GM10248 (cell line): ENCODE data around the gene GPR78.

ENCODE experiments used
- CTCF ChIA-PET: fragments of 300-600 bp; sonication (Branson Sonifier 250); formaldehyde crosslinking; extraction: SDS; loops from one replicate; lab custom pipeline; 2021; ENCODE audit warnings: antibody characterized with exemption; lab: Yijun Ruan, JAX
- POLR2A ChIA-PET: fragments of 350-650 bp; sonication (Branson Sonifier 250); formaldehyde crosslinking; extraction: SDS; loops from one replicate; lab custom pipeline; 2020; ENCODE audit warnings: antibody characterized with exemption; lab: Yijun Ruan, JAX
- DNase-seq: peaks from one replicate; pipeline ENCODE4 v3.0.0; 2012; ENCODE audit errors: extremely low spot score
- CTCF ChIP-seq: IDR thresholded peaks from 2 replicates; pipeline ENCODE4 v1.5.1; 2012; ENCODE audit warnings: mild to moderate bottlenecking, low read depth; ENCODE audit errors: extremely low read depth, missing control alignments, control extremely low read depth

The GPR78 gene

GRCh38 chr4:8605289-8605688 is 25.1 kb downstream of the GPR78 start:
- POLR2A ChIA-PET, result no interaction called here
- CTCF ChIA-PET, result interaction anchor here (5.2 kb wide), 1 partner anchor 312 kb away, joined by 41 read pairs; no protein-coding TSS in a partner anchor
- TF ChIP-seq CTCF, result no peak
- no peak for DNase-seq

- POLR2A ChIA-PET, result no interaction called here
- CTCF ChIA-PET, result interaction anchor here (5.2 kb wide), 1 partner anchor 311 kb away, joined by 41 read pairs; no protein-coding TSS in a partner anchor
- no peak for TF ChIP-seq CTCF
- DNase-seq, result no peak
Measured at GRCh38 chr4:8606476-8606875, 26.3 kb downstream of the GPR78 start.

- DNase-seq, result no peak
- CTCF ChIA-PET, result interaction anchor here (0.7 to 5.2 kb wide), 13 partner anchors 8 to 322 kb away, joined by 3 to 41 read pairs (median 4); no protein-coding TSS in a partner anchor
- TF ChIP-seq CTCF, result no peak
- POLR2A ChIA-PET, result no interaction called here
Measured at GRCh38 chr4:8606966-8607365, 26.8 kb downstream of the GPR78 start.

GRCh38 chr4:8607603-8608481 is 27.6 kb downstream of the GPR78 start:
- peak; percentile 72 for TF ChIP-seq CTCF
- CTCF ChIA-PET, result interaction anchor here (0.7 to 5.2 kb wide), 13 partner anchors 9 to 321 kb away, joined by 3 to 41 read pairs (median 4); no protein-coding TSS in a partner anchor
- POLR2A ChIA-PET, result no interaction called here
- DNase-seq, result peak; percentile 79

- POLR2A ChIA-PET, result no interaction called here
Measured at GRCh38 chr4:8608714-8609391, 28.7 kb downstream of the GPR78 start.

More at GRCh38 chr4:8608714-8609391, 28.7 kb downstream of the GPR78 start:
- no peak for DNase-seq
- CTCF ChIA-PET, result interaction anchor here (5.2 kb wide), 1 partner anchor 308 kb away, joined by 41 read pairs; no protein-coding TSS in a partner anchor
- TF ChIP-seq CTCF, result no peak
